HEK293 (cell line): Measurements from ENCODE around the gene TET3.

ENCODE experiments used
- KLF16 ChIP-seq: fragments of 450-650 bp; formaldehyde crosslinking; IDR thresholded peaks from 2 replicates; pipeline ENCODE4 v1.5.1; 2017; ENCODE audit warnings: missing biosample characterization, missing genetic modification characterization
- OVOL3 ChIP-seq: fragments of 450-650 bp; formaldehyde crosslinking; IDR thresholded peaks from 2 replicates; pipeline ENCODE4 v1.5.1; 2016; ENCODE audit warnings: missing biosample characterization, missing genetic modification characterization
- RBAK ChIP-seq: fragments of 450-650 bp; formaldehyde crosslinking; IDR thresholded peaks from 2 replicates; pipeline ENCODE4 v1.5.1; 2016; ENCODE audit warnings: missing biosample characterization, missing genetic modification characterization
- SETDB1 ChIP-seq: IDR thresholded peaks from one replicate; pipeline ENCODE4 v1.6.1; 2017; ENCODE audit warnings: mild to moderate bottlenecking, low read length, moderate library complexity, mixed read lengths; ENCODE audit not compliant: insufficient read length
- TCF7L2 ChIP-seq: IDR thresholded peaks from 2 replicates; pipeline ENCODE4 v1.6.1; 2011; ENCODE audit warnings: low read depth, mild to moderate bottlenecking, inconsistent platforms, low read length, moderate library complexity, borderline replicate concordance
- ZBTB1 ChIP-seq: fragments of 450-650 bp; formaldehyde crosslinking; IDR thresholded peaks from 2 replicates; pipeline ENCODE4 v1.5.1; 2016; ENCODE audit warnings: missing biosample characterization, missing genetic modification characterization
- ZBTB21 ChIP-seq: fragments of 450-650 bp; formaldehyde crosslinking; IDR thresholded peaks from 2 replicates; pipeline ENCODE4 v1.5.1; 2017; ENCODE audit warnings: missing biosample characterization, missing genetic modification characterization
- ZNF473 ChIP-seq: fragments of 450-650 bp; formaldehyde crosslinking; IDR thresholded peaks from 2 replicates; pipeline ENCODE4 v1.5.1; 2017; ENCODE audit warnings: missing biosample characterization, missing genetic modification characterization
- ZNF629 ChIP-seq: fragments of 450-650 bp; formaldehyde crosslinking; IDR thresholded peaks from 2 replicates; pipeline ENCODE4 v1.5.1; 2017; ENCODE audit warnings: missing biosample characterization, missing genetic modification characterization
- ZNF707 ChIP-seq: fragments of 450-650 bp; formaldehyde crosslinking; IDR thresholded peaks from 2 replicates; pipeline ENCODE4 v1.5.1; 2016; ENCODE audit warnings: missing biosample characterization, missing genetic modification characterization
- TF ChIP-seq, protein P1 (sequence below): fragments of 450-650 bp; formaldehyde crosslinking; IDR thresholded peaks from 2 replicates; pipeline ENCODE4 v1.5.1; 2016; ENCODE audit warnings: missing biosample characterization, missing genetic modification characterization
- TF ChIP-seq, protein P2 (sequence below): sonication (generic); formaldehyde crosslinking; IDR thresholded peaks from 2 replicates; pipeline ENCODE4 v1.8.1; 2022; ENCODE audit warnings: mild to moderate bottlenecking, moderate library complexity, missing genetic modification reagents
- TF ChIP-seq, protein P3 (sequence below): fragments of 450-650 bp; formaldehyde crosslinking; IDR thresholded peaks from 2 replicates; pipeline ENCODE4 v1.5.1; 2016; ENCODE audit warnings: missing biosample characterization, missing genetic modification characterization, low read depth
- TF ChIP-seq, protein P4 (sequence below): fragments of 450-650 bp; formaldehyde crosslinking; IDR thresholded peaks from 2 replicates; pipeline ENCODE4 v1.5.1; 2016; ENCODE audit warnings: missing biosample characterization, missing genetic modification characterization

DNA sequence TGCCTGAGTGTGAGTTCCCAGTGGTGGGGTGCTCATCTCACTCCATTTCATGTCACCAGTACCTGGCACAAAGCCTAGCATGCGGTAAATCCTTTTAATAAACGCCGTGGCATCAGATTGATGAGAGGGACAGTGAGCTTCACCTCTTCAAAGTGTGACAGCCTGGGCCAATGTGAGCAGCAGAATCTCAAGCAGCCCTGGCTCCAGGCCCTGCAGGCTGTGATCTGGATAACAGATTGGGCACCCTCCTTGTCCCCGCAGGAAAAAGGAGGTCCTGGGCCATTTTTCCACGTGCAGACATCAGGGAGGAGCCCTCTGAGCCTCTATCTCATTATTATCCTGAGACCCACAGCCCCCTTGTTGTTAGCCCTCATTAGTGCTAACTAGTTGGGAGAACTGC is 34.8 kb downstream of the TET3 start:
- TF ChIP-seq, protein P1, sequence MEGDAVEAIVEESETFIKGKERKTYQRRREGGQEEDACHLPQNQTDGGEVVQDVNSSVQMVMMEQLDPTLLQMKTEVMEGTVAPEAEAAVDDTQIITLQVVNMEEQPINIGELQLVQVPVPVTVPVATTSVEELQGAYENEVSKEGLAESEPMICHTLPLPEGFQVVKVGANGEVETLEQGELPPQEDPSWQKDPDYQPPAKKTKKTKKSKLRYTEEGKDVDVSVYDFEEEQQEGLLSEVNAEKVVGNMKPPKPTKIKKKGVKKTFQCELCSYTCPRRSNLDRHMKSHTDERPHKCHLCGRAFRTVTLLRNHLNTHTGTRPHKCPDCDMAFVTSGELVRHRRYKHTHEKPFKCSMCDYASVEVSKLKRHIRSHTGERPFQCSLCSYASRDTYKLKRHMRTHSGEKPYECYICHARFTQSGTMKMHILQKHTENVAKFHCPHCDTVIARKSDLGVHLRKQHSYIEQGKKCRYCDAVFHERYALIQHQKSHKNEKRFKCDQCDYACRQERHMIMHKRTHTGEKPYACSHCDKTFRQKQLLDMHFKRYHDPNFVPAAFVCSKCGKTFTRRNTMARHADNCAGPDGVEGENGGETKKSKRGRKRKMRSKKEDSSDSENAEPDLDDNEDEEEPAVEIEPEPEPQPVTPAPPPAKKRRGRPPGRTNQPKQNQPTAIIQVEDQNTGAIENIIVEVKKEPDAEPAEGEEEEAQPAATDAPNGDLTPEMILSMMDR (tag by site-specific recombination), result no peak
- TF ChIP-seq ZBTB21 (tag by site-specific recombination) (no peak), KLF16 (tag by site-specific recombination) (no peak), ZNF473 (no peak), RBAK (tag by site-specific recombination) (no peak), TCF7L2 (no peak), ZNF707 (tag by site-specific recombination) (no peak), SETDB1 (no peak), OVOL3 (no peak), ZNF629 (tag by site-specific recombination) (no peak), ZBTB1 (tag by site-specific recombination) (no peak)
- TF ChIP-seq, protein P2, sequence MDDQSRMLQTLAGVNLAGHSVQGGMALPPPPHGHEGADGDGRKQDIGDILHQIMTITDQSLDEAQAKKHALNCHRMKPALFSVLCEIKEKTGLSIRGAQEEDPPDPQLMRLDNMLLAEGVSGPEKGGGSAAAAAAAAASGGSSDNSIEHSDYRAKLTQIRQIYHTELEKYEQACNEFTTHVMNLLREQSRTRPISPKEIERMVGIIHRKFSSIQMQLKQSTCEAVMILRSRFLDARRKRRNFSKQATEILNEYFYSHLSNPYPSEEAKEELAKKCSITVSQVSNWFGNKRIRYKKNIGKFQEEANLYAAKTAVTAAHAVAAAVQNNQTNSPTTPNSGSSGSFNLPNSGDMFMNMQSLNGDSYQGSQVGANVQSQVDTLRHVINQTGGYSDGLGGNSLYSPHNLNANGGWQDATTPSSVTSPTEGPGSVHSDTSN (CRISPR knock-in tag), result no peak
- TF ChIP-seq, protein P3, sequence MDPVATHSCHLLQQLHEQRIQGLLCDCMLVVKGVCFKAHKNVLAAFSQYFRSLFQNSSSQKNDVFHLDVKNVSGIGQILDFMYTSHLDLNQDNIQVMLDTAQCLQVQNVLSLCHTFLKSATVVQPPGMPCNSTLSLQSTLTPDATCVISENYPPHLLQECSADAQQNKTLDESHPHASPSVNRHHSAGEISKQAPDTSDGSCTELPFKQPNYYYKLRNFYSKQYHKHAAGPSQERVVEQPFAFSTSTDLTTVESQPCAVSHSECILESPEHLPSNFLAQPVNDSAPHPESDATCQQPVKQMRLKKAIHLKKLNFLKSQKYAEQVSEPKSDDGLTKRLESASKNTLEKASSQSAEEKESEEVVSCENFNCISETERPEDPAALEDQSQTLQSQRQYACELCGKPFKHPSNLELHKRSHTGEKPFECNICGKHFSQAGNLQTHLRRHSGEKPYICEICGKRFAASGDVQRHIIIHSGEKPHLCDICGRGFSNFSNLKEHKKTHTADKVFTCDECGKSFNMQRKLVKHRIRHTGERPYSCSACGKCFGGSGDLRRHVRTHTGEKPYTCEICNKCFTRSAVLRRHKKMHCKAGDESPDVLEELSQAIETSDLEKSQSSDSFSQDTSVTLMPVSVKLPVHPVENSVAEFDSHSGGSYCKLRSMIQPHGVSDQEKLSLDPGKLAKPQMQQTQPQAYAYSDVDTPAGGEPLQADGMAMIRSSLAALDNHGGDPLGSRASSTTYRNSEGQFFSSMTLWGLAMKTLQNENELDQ (tag by site-specific recombination), result no peak
- TF ChIP-seq, protein P4, sequence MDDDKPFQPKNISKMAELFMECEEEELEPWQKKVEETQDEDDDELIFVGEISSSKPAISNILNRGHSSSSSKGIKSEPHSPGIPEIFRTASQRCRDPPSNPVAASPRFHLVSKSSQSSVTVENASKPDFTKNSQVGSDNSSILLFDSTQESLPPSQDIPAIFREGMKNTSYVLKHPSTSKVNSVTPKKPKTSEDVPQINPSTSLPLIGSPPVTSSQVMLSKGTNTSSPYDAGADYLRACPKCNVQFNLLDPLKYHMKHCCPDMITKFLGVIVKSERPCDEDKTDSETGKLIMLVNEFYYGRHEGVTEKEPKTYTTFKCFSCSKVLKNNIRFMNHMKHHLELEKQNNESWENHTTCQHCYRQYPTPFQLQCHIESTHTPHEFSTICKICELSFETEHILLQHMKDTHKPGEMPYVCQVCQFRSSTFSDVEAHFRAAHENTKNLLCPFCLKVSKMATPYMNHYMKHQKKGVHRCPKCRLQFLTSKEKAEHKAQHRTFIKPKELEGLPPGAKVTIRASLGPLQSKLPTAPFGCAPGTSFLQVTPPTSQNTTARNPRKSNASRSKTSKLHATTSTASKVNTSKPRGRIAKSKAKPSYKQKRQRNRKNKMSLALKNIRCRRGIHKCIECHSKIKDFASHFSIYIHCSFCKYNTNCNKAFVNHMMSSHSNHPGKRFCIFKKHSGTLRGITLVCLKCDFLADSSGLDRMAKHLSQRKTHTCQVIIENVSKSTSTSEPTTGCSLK (tag by site-specific recombination), result no peak
